H54 (cell line): Measurements from ENCODE around the gene TFIP11.

ENCODE experiments used
- DNase-seq: peaks from one replicate; pipeline ENCODE4 v3.0.0; 2011; ENCODE audit warnings: low spot score, mixed read lengths; ENCODE audit not compliant: insufficient read length
- FAIRE-seq: peaks from 3 replicates; lab custom pipeline; 2011; peaks lifted over from hg19 to GRCh38; lab: Jason Lieb, UNC
- POLR2A ChIP-seq: IDR thresholded peaks from 2 replicates; pipeline ENCODE4 v1.6.1; 2011; ENCODE audit warnings: low read depth, mild to moderate bottlenecking, low read length

The TFIP11 gene

GRCh38 chr22:26484360-26484706, 27.9 kb downstream of the TFIP11 start:
- TF ChIP-seq POLR2A, result no peak
- FAIRE-seq (no peak), DNase-seq (no peak)

GRCh38 chr22:26483439-26484359, 28.6 kb downstream of the TFIP11 start, which contains the start of the genes HPS4 and SRRD:
Gene HPS4 (minus strand): TSS chr22:26483783. CDS start chr22:26481762, 2,021 bp downstream.
Gene SRRD (plus strand): TSS chr22:26483877. CDS start chr22:26483891, 14 bp downstream.
- FAIRE-seq, result no peak

GRCh38 chr22:26483043-26483438, 29.2 kb downstream of the TFIP11 start:
- DNase-seq (no peak), FAIRE-seq (no peak)
- no peak for TF ChIP-seq POLR2A

More at GRCh38 chr22:26483439-26484359, 28.6 kb downstream of the TFIP11 start, which contains the start of the genes HPS4 and SRRD:
- DNase-seq, result peak; percentile 53
- TF ChIP-seq POLR2A, result no peak; the same call in 1 of the 2 replicates

GRCh38 chr22:26482161-26482560, 30.1 kb downstream of the TFIP11 start:
- TF ChIP-seq POLR2A, result no peak
- FAIRE-seq (no peak), DNase-seq (no peak)

GRCh38 chr22:26481694-26482093, 30.6 kb downstream of the TFIP11 start:
- no peak for FAIRE-seq
- no peak for TF ChIP-seq POLR2A
- DNase-seq, result no peak

- TF ChIP-seq POLR2A, result no peak
- DNase-seq (no peak), FAIRE-seq (no peak)
Measured at GRCh38 chr22:26481112-26481693, 31.1 kb downstream of the TFIP11 start.

- DNase-seq (no peak), FAIRE-seq (no peak)
- TF ChIP-seq POLR2A, result no peak
Measured at GRCh38 chr22:26480611-26480932, 31.7 kb downstream of the TFIP11 start.

GRCh38 chr22:26479792-26480610, 32.3 kb downstream of the TFIP11 start:
- DNase-seq (no peak), FAIRE-seq (no peak)
- TF ChIP-seq POLR2A, result no peak

- no peak for TF ChIP-seq POLR2A
- DNase-seq, result no peak
- no peak for FAIRE-seq
Measured at GRCh38 chr22:26479043-26479791, 33.1 kb downstream of the TFIP11 start.

GRCh38 chr22:26477341-26477731, 34.9 kb downstream of the TFIP11 start:
- TF ChIP-seq POLR2A, result no peak
- FAIRE-seq (no peak), DNase-seq (no peak)

- TF ChIP-seq POLR2A, result no peak
- no peak for DNase-seq
- peak; percentile 41 for FAIRE-seq
Measured at GRCh38 chr22:26476705-26477340, 35.5 kb downstream of the TFIP11 start.

- FAIRE-seq, result no peak
- no peak for DNase-seq
- no peak for TF ChIP-seq POLR2A
Measured at GRCh38 chr22:26474682-26475081, 37.6 kb downstream of the TFIP11 start.

GRCh38 chr22:26471522-26471921, 40.8 kb downstream of the TFIP11 start:
- no peak for TF ChIP-seq POLR2A
- peak; percentile 99 for FAIRE-seq
- peak; percentile 71 for DNase-seq

GRCh38 chr22:26470807-26471206, 41.5 kb downstream of the TFIP11 start:
- FAIRE-seq (no peak), DNase-seq (no peak)
- no peak for TF ChIP-seq POLR2A
